DND-41 (cell line): Measurements from ENCODE around the gene BRIP1.

ENCODE experiments used
- ATAC-seq: fragments of 200-7000 bp; cut with Tn5 transposase; 3 replicates; pipeline ENCODE4 v1.9.1; 2021; ENCODE audit warnings: low read depth; ENCODE audit not compliant: insufficient read depth
- DNase-seq: peaks from one replicate; pipeline ENCODE4 v3.0.0-alpha.2; 2020
- H2AFZ ChIP-seq: 2 replicates; pipeline ENCODE4 v1.6.0; 2012; ENCODE audit warnings: low read depth, low read length
- H3K27ac ChIP-seq: 2 replicates; pipeline ENCODE4 v1.5.1; 2012; ENCODE audit warnings: low read length, inconsistent platforms
- H3K27me3 ChIP-seq: fragments of 200-600 bp; sonication (generic); 2 replicates; pipeline ENCODE4 v1.6.0; 2012; ENCODE audit warnings: low read length, mild to moderate bottlenecking, inconsistent platforms; ENCODE audit not compliant: insufficient read depth, poor library complexity
- H3K36me3 ChIP-seq: 2 replicates; pipeline ENCODE4 v1.5.1; 2012; ENCODE audit warnings: low read length, inconsistent platforms; ENCODE audit not compliant: insufficient read depth
- H3K4me1 ChIP-seq: 2 replicates; pipeline ENCODE4 v1.5.1; 2012; ENCODE audit warnings: mild to moderate bottlenecking, low read length; ENCODE audit not compliant: insufficient read depth
- H3K4me2 ChIP-seq: 2 replicates; pipeline ENCODE4 v1.6.0; 2012; ENCODE audit warnings: mild to moderate bottlenecking, moderate library complexity, low read length, inconsistent platforms; ENCODE audit not compliant: insufficient read depth
- H3K4me3 ChIP-seq, 2 experiments: fragments of 200-600 bp in 1 of 2; shearing (Covaris generic) in 1 of 2; 2 replicates each; pipeline ENCODE4 v1.5.1; 2012 to 2016; ENCODE audit warnings: inconsistent platforms in 2 of 2, low read length in 2 of 2, mild to moderate bottlenecking in 2 of 2, low read depth in 1 of 2, moderate library complexity in 1 of 2
- H3K79me2 ChIP-seq: 2 replicates; pipeline ENCODE4 v1.6.0; 2012; ENCODE audit warnings: low read length, inconsistent platforms; ENCODE audit not compliant: insufficient read depth
- H3K9ac ChIP-seq: 2 replicates; pipeline ENCODE4 v1.6.0; 2012; ENCODE audit warnings: low read depth, mild to moderate bottlenecking, inconsistent platforms, low read length, moderate library complexity
- H3K9me3 ChIP-seq: 2 replicates; pipeline ENCODE4 v1.5.1; 2012; ENCODE audit warnings: low read length, moderate library complexity, mild to moderate bottlenecking, inconsistent platforms; ENCODE audit not compliant: insufficient read depth, severe bottlenecking
- H4K20me1 ChIP-seq: 2 replicates; pipeline ENCODE4 v1.6.0; 2012; ENCODE audit warnings: low read length; ENCODE audit not compliant: insufficient read depth
- EZH2 ChIP-seq: IDR thresholded peaks from 3 replicates; pipeline ENCODE4 v1.6.1; 2012; ENCODE audit warnings: borderline replicate concordance, low read depth, mild to moderate bottlenecking, moderate library complexity, low read length, inconsistent platforms; ENCODE audit not compliant: severe bottlenecking
- TF ChIP-seq, protein P1 (sequence below): IDR thresholded peaks from 2 replicates; pipeline ENCODE4 v1.5.1; 2012; ENCODE audit warnings: borderline replicate concordance, low read length, moderate library complexity, mild to moderate bottlenecking; ENCODE audit not compliant: poor library complexity, severe bottlenecking; ENCODE audit errors: extremely low read depth

Gene BRIP1

GRCh38 chr17:61704935-61705449 lies 158.3 kb downstream of the BRIP1 start:
- no peak overlapping the region for H3K9ac ChIP-seq
- DNase-seq, result no peak
- H2AFZ ChIP-seq, result no peak overlapping the region
- H3K27ac ChIP-seq, result no peak overlapping the region
- no peaks in the 10 kb centered on the region for H4K20me1 ChIP-seq
- TF ChIP-seq, protein P1, sequence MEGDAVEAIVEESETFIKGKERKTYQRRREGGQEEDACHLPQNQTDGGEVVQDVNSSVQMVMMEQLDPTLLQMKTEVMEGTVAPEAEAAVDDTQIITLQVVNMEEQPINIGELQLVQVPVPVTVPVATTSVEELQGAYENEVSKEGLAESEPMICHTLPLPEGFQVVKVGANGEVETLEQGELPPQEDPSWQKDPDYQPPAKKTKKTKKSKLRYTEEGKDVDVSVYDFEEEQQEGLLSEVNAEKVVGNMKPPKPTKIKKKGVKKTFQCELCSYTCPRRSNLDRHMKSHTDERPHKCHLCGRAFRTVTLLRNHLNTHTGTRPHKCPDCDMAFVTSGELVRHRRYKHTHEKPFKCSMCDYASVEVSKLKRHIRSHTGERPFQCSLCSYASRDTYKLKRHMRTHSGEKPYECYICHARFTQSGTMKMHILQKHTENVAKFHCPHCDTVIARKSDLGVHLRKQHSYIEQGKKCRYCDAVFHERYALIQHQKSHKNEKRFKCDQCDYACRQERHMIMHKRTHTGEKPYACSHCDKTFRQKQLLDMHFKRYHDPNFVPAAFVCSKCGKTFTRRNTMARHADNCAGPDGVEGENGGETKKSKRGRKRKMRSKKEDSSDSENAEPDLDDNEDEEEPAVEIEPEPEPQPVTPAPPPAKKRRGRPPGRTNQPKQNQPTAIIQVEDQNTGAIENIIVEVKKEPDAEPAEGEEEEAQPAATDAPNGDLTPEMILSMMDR, result no peak
- TF ChIP-seq EZH2, result no peak
- no peaks in the 10 kb centered on the region for H3K27me3 ChIP-seq
- no peaks in the 10 kb centered on the region for H3K4me1 ChIP-seq
- no peaks in the 10 kb centered on the region for H3K79me2 ChIP-seq
- H3K4me2 ChIP-seq, result no peak overlapping the region
- H3K36me3 ChIP-seq, result peaks cover 23% of the 10 kb centered on the region
- peaks cover 27% of the 10 kb centered on the region for H3K9me3 ChIP-seq
- H3K4me3 ChIP-seq, result no peak overlapping the region
- no peak for ATAC-seq

- H3K4me3 ChIP-seq, result no peak overlapping the region
- TF ChIP-seq EZH2, result no peak
- TF ChIP-seq, protein P1, result no peak
- no peak overlapping the region for H3K27ac ChIP-seq
- H3K79me2 ChIP-seq, result no peaks in the 10 kb centered on the region
- H3K27me3 ChIP-seq, result no peaks in the 10 kb centered on the region
- ATAC-seq, result no peak
- H3K36me3 ChIP-seq, result peaks cover 10% of the 10 kb centered on the region; the same call in 1 of the 2 replicates
- no peaks in the 10 kb centered on the region for H4K20me1 ChIP-seq
- no peak overlapping the region for H3K4me2 ChIP-seq
- no peak overlapping the region for H3K9ac ChIP-seq
- no peak for DNase-seq
- peaks cover 35% of the 10 kb centered on the region for H3K9me3 ChIP-seq
- H3K4me1 ChIP-seq, result no peaks in the 10 kb centered on the region
- no peak overlapping the region for H2AFZ ChIP-seq
Measured at GRCh38 chr17:61702450-61702849, 160.9 kb downstream of the BRIP1 start.

DNA sequence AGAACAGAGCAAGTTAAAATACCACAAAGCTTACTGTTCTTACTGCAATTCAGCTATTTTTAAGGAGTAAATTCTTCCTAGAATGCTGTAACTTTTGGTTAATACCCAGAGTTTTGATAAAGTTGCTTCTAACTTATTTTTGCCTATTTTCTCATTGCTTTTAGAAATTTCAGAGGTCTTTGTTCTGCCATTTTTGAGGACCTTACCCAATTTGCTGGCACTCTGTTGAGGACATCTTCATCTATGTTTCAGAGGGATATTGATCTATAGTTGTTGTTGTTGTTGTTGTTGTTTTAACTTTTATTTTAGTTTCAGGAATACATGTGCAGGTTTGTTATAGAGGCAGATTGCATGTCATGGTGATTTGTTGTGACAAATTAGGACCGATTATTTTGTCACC lies 161.3 kb downstream of the BRIP1 start:
- TF ChIP-seq, protein P1, result no peak
- no peak for TF ChIP-seq EZH2
- Histone ChIP-seq H3K9me3 (peaks cover 35% of the 10 kb centered on the region), H3K27me3 (no peaks in the 10 kb centered on the region), H3K4me2 (no peak overlapping the region), H3K79me2 (no peaks in the 10 kb centered on the region), H3K9ac (no peak overlapping the region), H2AFZ (no peak overlapping the region), H4K20me1 (no peaks in the 10 kb centered on the region), H3K4me3 (no peak overlapping the region), H3K27ac (no peak overlapping the region), H3K36me3 (peaks cover 10% of the 10 kb centered on the region; the same call in 1 of the 2 replicates), H3K4me1 (no peaks in the 10 kb centered on the region)
- ATAC-seq, result no peak
- DNase-seq, result no peak
